ENCODE results near the gene MMP12.

MMP12 gene

DNA sequence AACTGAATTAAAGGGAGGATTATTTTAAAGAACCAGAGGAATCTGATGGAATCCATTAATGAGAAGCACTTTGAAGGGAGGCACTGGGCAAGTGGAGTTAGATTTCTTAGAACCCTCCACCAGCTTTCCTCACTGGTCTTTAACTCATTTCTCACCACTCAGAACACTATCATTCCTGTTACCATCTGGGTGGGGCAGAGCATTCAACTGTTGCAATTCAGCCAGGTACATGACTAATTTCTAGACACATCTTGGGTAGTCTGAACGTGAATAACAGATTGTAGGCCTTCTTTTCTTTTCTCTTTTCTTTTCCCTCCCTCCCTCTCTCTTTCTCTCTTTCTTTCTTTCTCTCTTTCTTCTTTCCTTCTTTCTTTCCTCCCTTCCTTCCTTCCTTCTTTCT lies 61.3 kb downstream of the MMP12 start:
- Histone ChIP-seq H3K9me3 (ENCODE audit: control insufficient read depth, low read length) (no peaks in the 10 kb centered on the region), H3K4me1 (no peaks in the 10 kb centered on the region), H3K9ac (no peak overlapping the region), H3K27me3 (ENCODE audit: control insufficient read depth, insufficient read depth, low read length) (no peaks in the 10 kb centered on the region), H3K4me2 (ENCODE audit: low read length) (no peak overlapping the region), H3K27ac (no peak overlapping the region), H3K4me3 (ENCODE audit: low read depth, low read length) (no peak overlapping the region), H3K36me3 (ENCODE audit: control insufficient read depth, insufficient read depth, low read length) (no peaks in the 10 kb centered on the region), H2AFZ (no peak overlapping the region), H3K79me2 (no peaks in the 10 kb centered on the region)
- TF ChIP-seq, protein P1, sequence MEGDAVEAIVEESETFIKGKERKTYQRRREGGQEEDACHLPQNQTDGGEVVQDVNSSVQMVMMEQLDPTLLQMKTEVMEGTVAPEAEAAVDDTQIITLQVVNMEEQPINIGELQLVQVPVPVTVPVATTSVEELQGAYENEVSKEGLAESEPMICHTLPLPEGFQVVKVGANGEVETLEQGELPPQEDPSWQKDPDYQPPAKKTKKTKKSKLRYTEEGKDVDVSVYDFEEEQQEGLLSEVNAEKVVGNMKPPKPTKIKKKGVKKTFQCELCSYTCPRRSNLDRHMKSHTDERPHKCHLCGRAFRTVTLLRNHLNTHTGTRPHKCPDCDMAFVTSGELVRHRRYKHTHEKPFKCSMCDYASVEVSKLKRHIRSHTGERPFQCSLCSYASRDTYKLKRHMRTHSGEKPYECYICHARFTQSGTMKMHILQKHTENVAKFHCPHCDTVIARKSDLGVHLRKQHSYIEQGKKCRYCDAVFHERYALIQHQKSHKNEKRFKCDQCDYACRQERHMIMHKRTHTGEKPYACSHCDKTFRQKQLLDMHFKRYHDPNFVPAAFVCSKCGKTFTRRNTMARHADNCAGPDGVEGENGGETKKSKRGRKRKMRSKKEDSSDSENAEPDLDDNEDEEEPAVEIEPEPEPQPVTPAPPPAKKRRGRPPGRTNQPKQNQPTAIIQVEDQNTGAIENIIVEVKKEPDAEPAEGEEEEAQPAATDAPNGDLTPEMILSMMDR (IDR thresholded peaks at IDR 0.05): no peak

All from parathyroid adenoma (tissue), 2 donors.